C4-2B (cell line): ENCODE measurements around the gene HSD3B1.

Experiments
- H3K27ac ChIP-seq: fragments of 450-650 bp; 2 replicates; pipeline ENCODE4 v1.5.1; 2017
- CTCF ChIP-seq: fragments of 450-650 bp; conservative IDR thresholded peaks from 2 replicates; pipeline ENCODE4 v1.5.1; 2017; ENCODE audit warnings: mild to moderate bottlenecking
- ZFX ChIP-seq: fragments of 450-650 bp; IDR thresholded peaks from 2 replicates; pipeline ENCODE4 v1.6.1; 2017

HSD3B1 gene

GRCh38 chr1:119470377-119470776 lies 36.6 kb upstream of the HSD3B1 start:
- H3K27ac ChIP-seq: no peak overlapping the region
- TF ChIP-seq CTCF (no peak), ZFX (no peak)

- no peak overlapping the region for H3K27ac ChIP-seq
- TF ChIP-seq CTCF (no peak), ZFX (no peak)
These were observed 36.1 kb upstream of the HSD3B1 start for GRCh38 chr1:119470958-119471357.

- no peak for TF ChIP-seq ZFX
- H3K27ac ChIP-seq: no peak overlapping the region
These were observed 35.4 kb upstream of the HSD3B1 start for GRCh38 chr1:119471566-119471965.

GRCh38 chr1:119472080-119472818 lies 34.8 kb upstream of the HSD3B1 start:
- no peak overlapping the region; the same call in 1 of the 2 replicates for H3K27ac ChIP-seq
- no peak for TF ChIP-seq CTCF
- TF ChIP-seq ZFX: no peak

GRCh38 chr1:119472819-119473175 lies 34.2 kb upstream of the HSD3B1 start:
- H3K27ac ChIP-seq: no peak overlapping the region; the same call in 1 of the 2 replicates
- no peak for TF ChIP-seq CTCF
- TF ChIP-seq ZFX: no peak

- peak overlapping the region; percentile 30 for H3K27ac ChIP-seq
- TF ChIP-seq CTCF: peak; percentile 98
- no peak for TF ChIP-seq ZFX
These were observed 31.1 kb upstream of the HSD3B1 start for GRCh38 chr1:119475866-119476439.

- TF ChIP-seq CTCF (no peak; the same call in 1 of the 2 replicates), ZFX (no peak)
- no peak overlapping the region for H3K27ac ChIP-seq
These were observed 29.3 kb upstream of the HSD3B1 start for GRCh38 chr1:119477710-119478109.

- H3K27ac ChIP-seq: no peak overlapping the region
- TF ChIP-seq ZFX (no peak), CTCF (no peak)
These were observed 26.8 kb upstream of the HSD3B1 start for GRCh38 chr1:119480175-119480574.
